H1 (cell line): Measurements from ENCODE around the gene ADAT3. TPM values are rescaled to one million over a fixed set of nuclear protein-coding genes. Genes with fewer than 3 reads are reported as not detected.

Experiments
- CTCF ChIA-PET: fragments of 300-600 bp; sonication (Branson Sonifier 250); formaldehyde crosslinking; loops from one replicate; lab custom pipeline; 2021; ENCODE audit not compliant: partially characterized antibody; lab: Charles Lee
- POLR2A ChIA-PET: fragments of 300-600 bp; sonication (Branson Sonifier 250); formaldehyde crosslinking; loops from one replicate; lab custom pipeline; 2021; ENCODE audit warnings: inconsistent platforms; ENCODE audit not compliant: partially characterized antibody; lab: Charles Lee
- DNase-seq, 2 experiments: peaks; one replicate each; pipeline versions ENCODE4 v3.0.0 to v3.0.0-alpha.2; 2010 to 2022; ENCODE audit warnings: low spot score in 2 of 2, low read depth in 1 of 2, mixed read lengths in 1 of 2
- FAIRE-seq: peaks from 2 replicates; lab custom pipeline; 2011; peaks lifted over from hg19 to GRCh38; lab: Jason Lieb, UNC
- H2AFZ ChIP-seq: 2 replicates; pipeline ENCODE4 v1.8.1; 2012; ENCODE audit warnings: low read length, inconsistent platforms
- H2AK5ac ChIP-seq: 2 replicates; pipeline ENCODE4 v1.6.1; 2013; ENCODE audit warnings: low read depth, low read length
- H2BK120ac ChIP-seq: replicated peaks from 2 replicates; pipeline ENCODE3; 2013; ENCODE audit warnings: low read depth, low read length, inconsistent platforms
- H2BK12ac ChIP-seq: 2 replicates; pipeline ENCODE4 v1.6.1; 2013; ENCODE audit warnings: low read depth, low read length
- H2BK15ac ChIP-seq: 2 replicates; pipeline ENCODE4 v1.6.1; 2013; ENCODE audit warnings: low read length
- H2BK20ac ChIP-seq: 2 replicates; pipeline ENCODE4 v1.6.1; 2013; ENCODE audit warnings: low read length
- H2BK5ac ChIP-seq: 2 replicates; pipeline ENCODE4 v1.6.1; 2013; ENCODE audit warnings: low read depth, low read length
- H3K14ac ChIP-seq: 2 replicates; pipeline ENCODE4 v1.6.1; 2013; ENCODE audit warnings: inconsistent platforms; ENCODE audit not compliant: insufficient read length
- H3K18ac ChIP-seq: 2 replicates; pipeline ENCODE4 v1.6.1; 2013; ENCODE audit warnings: low read length; ENCODE audit errors: extremely low read depth
- H3K23ac ChIP-seq: 2 replicates; pipeline ENCODE4 v1.6.1; 2013; ENCODE audit warnings: inconsistent platforms; ENCODE audit not compliant: insufficient read length
- H3K23me2 ChIP-seq: 2 replicates; pipeline ENCODE4 v1.6.1; 2013; ENCODE audit warnings: low read depth, low read length
- H3K27ac ChIP-seq: 2 replicates; pipeline ENCODE4 v1.6.1; 2011; ENCODE audit warnings: low read depth, low read length, inconsistent platforms
- H3K27me3 ChIP-seq, 4 experiments: replicated peaks in 1 of 4; 1 replicate in 1 of 4; 2 replicates in 3 of 4; pipeline versions ENCODE4 v1.6.1 to v1.8.1; 2011 to 2013; ENCODE audit warnings: low read length in 3 of 4, mild to moderate bottlenecking in 3 of 4, inconsistent platforms in 2 of 4, mixed read lengths in 2 of 4, moderate library complexity in 1 of 4; ENCODE audit not compliant: control insufficient read depth in 3 of 4, insufficient read depth in 3 of 4; ENCODE audit errors: extremely low read depth in 1 of 4
- H3K36me3 ChIP-seq, 4 experiments: 2 replicates each; pipeline versions ENCODE4 v1.6.1 to v1.8.1; 2011 to 2013; ENCODE audit warnings: mild to moderate bottlenecking in 4 of 4, low read length in 3 of 4, moderate library complexity in 2 of 4, control low read depth in 1 of 4, inconsistent platforms in 1 of 4; ENCODE audit not compliant: insufficient read depth in 4 of 4, control insufficient read depth in 2 of 4
- H3K4ac ChIP-seq: replicated peaks from 2 replicates; pipeline ENCODE3; 2013; ENCODE audit warnings: low read length, low read depth, mixed read lengths, inconsistent platforms; ENCODE audit not compliant: insufficient read length
- H3K4me1 ChIP-seq, 4 experiments: replicated peaks in 1 of 4; 1 replicate in 1 of 4; 2 replicates in 3 of 4; pipeline versions ENCODE4 v1.6.1 to v1.8.1; 2011 to 2013; ENCODE audit warnings: low read length in 3 of 4, inconsistent platforms in 2 of 4, mixed read lengths in 1 of 4; ENCODE audit not compliant: insufficient read depth in 4 of 4, control insufficient read depth in 3 of 4
- H3K4me2 ChIP-seq, 2 experiments: 2 replicates each; pipeline versions ENCODE4 v1.6.1 to v1.8.1; 2011 to 2013; ENCODE audit warnings: low read depth in 2 of 2, low read length in 2 of 2, control low read depth in 1 of 2, inconsistent platforms in 1 of 2, mild to moderate bottlenecking in 1 of 2; ENCODE audit not compliant: insufficient read depth in 1 of 2
- H3K4me3 ChIP-seq, 4 experiments: fragments of 200-600, 300-600 bp in 1 of 4; sonication (generic), shearing (Covaris generic), sonication (Bioruptor Twin) in 1 of 4; 2 replicates each; pipeline versions ENCODE4 v1.5.1 to v1.8.1; 2011 to 2016; ENCODE audit warnings: low read length in 4 of 4, low read depth in 3 of 4, control low read depth in 2 of 4, inconsistent platforms in 2 of 4, mild to moderate bottlenecking in 2 of 4, mixed read lengths in 1 of 4, moderate library complexity in 1 of 4; ENCODE audit not compliant: insufficient read depth in 2 of 4; ENCODE audit errors: extremely low read depth in 1 of 4
- H3K56ac ChIP-seq: replicated peaks from 2 replicates; pipeline ENCODE3; 2013; ENCODE audit warnings: low read depth, mild to moderate bottlenecking, mixed read lengths, low read length, inconsistent platforms; ENCODE audit not compliant: insufficient read length
- H3K79me1 ChIP-seq: 2 replicates; pipeline ENCODE4 v1.6.1; 2013; ENCODE audit warnings: low read depth, low read length, control low read depth
- H3K79me2 ChIP-seq, 2 experiments: 2 replicates each; pipeline versions ENCODE4 v1.6.1 to v1.8.1; 2012 to 2013; ENCODE audit warnings: low read length in 2 of 2, mild to moderate bottlenecking in 2 of 2, inconsistent platforms in 1 of 2; ENCODE audit not compliant: insufficient read depth in 2 of 2, control insufficient read depth in 1 of 2
- H3K9ac ChIP-seq, 4 experiments: replicated peaks in 1 of 4; 1 replicate in 1 of 4; 2 replicates in 3 of 4; pipeline versions ENCODE4 v1.6.1 to v1.8.1; 2011 to 2013; ENCODE audit warnings: low read depth in 3 of 4, low read length in 3 of 4, control low read depth in 2 of 4, mild to moderate bottlenecking in 2 of 4, moderate library complexity in 2 of 4, inconsistent platforms in 1 of 4; ENCODE audit errors: extremely low read depth in 1 of 4
- H3K9me3 ChIP-seq, 2 experiments: 2 replicates each; pipeline versions ENCODE4 v1.6.1 to v1.8.1; 2012 to 2013; ENCODE audit warnings: mild to moderate bottlenecking in 2 of 2, moderate library complexity in 2 of 2, control low read depth in 1 of 2, inconsistent platforms in 1 of 2, low read depth in 1 of 2, low read length in 1 of 2, mixed read lengths in 1 of 2; ENCODE audit not compliant: insufficient read depth in 2 of 2
- H4K20me1 ChIP-seq, 2 experiments: replicated peaks in 1 of 2; 2 replicates each; pipeline versions ENCODE3 to v1.8.1; 2011 to 2013; ENCODE audit warnings: inconsistent platforms in 2 of 2, low read length in 2 of 2, mild to moderate bottlenecking in 1 of 2; ENCODE audit not compliant: insufficient read depth in 2 of 2, control insufficient read depth in 1 of 2
- H4K5ac ChIP-seq: 2 replicates; pipeline ENCODE4 v1.6.1; 2013; ENCODE audit warnings: low read length, low read depth, mixed read lengths, inconsistent platforms; ENCODE audit not compliant: insufficient read length
- H4K8ac ChIP-seq: 2 replicates; pipeline ENCODE4 v1.8.0; 2013; ENCODE audit warnings: mild to moderate bottlenecking, moderate library complexity, low read length, inconsistent platforms; ENCODE audit not compliant: insufficient read depth; ENCODE audit errors: extremely low read depth
- H4K91ac ChIP-seq: replicated peaks from 2 replicates; pipeline ENCODE3; 2013; ENCODE audit warnings: low read length, mixed read lengths, inconsistent platforms; ENCODE audit not compliant: insufficient read length
- GABPA ChIP-seq: IDR thresholded peaks from 2 replicates; pipeline ENCODE4 v1.6.1; 2011; ENCODE audit warnings: mild to moderate bottlenecking, low read length, moderate library complexity, borderline replicate concordance; ENCODE audit not compliant: insufficient read depth
- HDAC6 ChIP-seq: IDR thresholded peaks from one replicate; pipeline ENCODE4 v1.7.1; 2012; ENCODE audit warnings: low read depth, mild to moderate bottlenecking, inconsistent platforms, low read length, moderate library complexity
- USF2 ChIP-seq: IDR thresholded peaks from 2 replicates; pipeline ENCODE4 v1.6.1; 2011; ENCODE audit warnings: low read length, improper control_type of control experiment
- WGBS, 2 experiments: shearing (Covaris generic) in 1 of 2; methylation state at CpG; one replicate each; pipeline versions ENCODE4 v1.1.6 to v1.1.7; 2013 to 2015; ENCODE audit warnings: low lambda C conversion rate in 2 of 2, mixed read lengths in 2 of 2, inconsistent platforms in 1 of 2, low coverage in 1 of 2, missing lambda C conversion rate in 1 of 2; ENCODE audit not compliant: insufficient replicate concordance in 2 of 2, insufficient coverage in 1 of 2, insufficient read length in 1 of 2; ENCODE audit errors: extremely low coverage in 1 of 2, missing lambda C conversion rate in 1 of 2; 5-methylcytosine and 5-hydroxymethylcytosine counted together
- polyA plus RNA-seq, 7 experiments: library from polyadenylated mRNA; depleted of rRNA in 3 of 7; stranded (reverse) in 5 of 7; unstranded in 2 of 7; fragments of >200 nt in 5 of 7; fragments of 200-250 nt in 2 of 7; gene quantifications; 1 replicate in 5 of 7; 2 replicates in 1 of 7; 4 replicates in 1 of 7; pipeline versions ENCODE4 v1.2.1 to v1.2.3, GENCODE V29; 2011 to 2013; ENCODE audit warnings: missing spikeins in 2 of 7, mixed read lengths in 2 of 7
- total RNA-seq: library from RNA; stranded (reverse); fragmentation: NEBNext Ultra II Directional; extraction: Animal tissue kit (Norgen Biotek cat#: 25700); gene quantifications from 2 replicates; pipeline ENCODE4 v1.2.1, GENCODE V29; 2021

The ADAT3 gene
- total and polyA plus RNA-seq, 2 of the 8 experiments (the other 6 are each of a cell fraction or from before 2014, with no cell fraction given) = 5.4 to 10.8 TPM

- Histone ChIP-seq H3K18ac (no peak overlapping the region; the same call in 1 of the 2 replicates), H3K9me3 (no peaks in the 10 kb centered on the region; a peak in 1 of 4 replicates), H3K4me3 (no peak overlapping the region), H3K36me3 (no peaks in the 10 kb centered on the region; a peak in 1 of 8 replicates), H4K5ac (no peak overlapping the region), H4K91ac (peak overlapping the region; percentile 26), H3K79me1 (peaks cover 26% of the 10 kb centered on the region), H2AK5ac (no peak overlapping the region), H2BK12ac (no peak overlapping the region), H3K14ac (no peak overlapping the region), H4K8ac (peak overlapping the region; percentile 68; the same call in 1 of the 2 replicates), H2BK120ac (no peak overlapping the region), H2BK5ac (peak overlapping the region; percentile 78), H3K23ac (no peak overlapping the region), H3K9ac (no peak overlapping the region), H3K56ac (no peak overlapping the region), H3K4me1 (peaks cover 0 to 18% (median 8%) of the 10 kb centered on the region in 4 experiments; a peak in 6 of 7 replicates), H2BK15ac (no peak overlapping the region), H2AFZ (no peak overlapping the region), H3K79me2 (peaks cover 59 to 91% of the 10 kb centered on the region in 2 experiments), H3K4me2 (no peak overlapping the region), H3K23me2 (peaks cover 4% of the 10 kb centered on the region; the same call in 1 of the 2 replicates), H2BK20ac (no peak overlapping the region), H4K20me1 (peaks cover 40 to 59% of the 10 kb centered on the region in 2 experiments), H3K27ac (no peak overlapping the region), H3K4ac (no peak overlapping the region), H3K27me3 (no peaks in the 10 kb centered on the region)
- no peak for DNase-seq
- TF ChIP-seq HDAC6 = no peak
- TF ChIP-seq USF2 = no peak
- 0 out of 2 replicates have a peak, but pooled peaks have one; percentile 25 for TF ChIP-seq GABPA
- 91% methylated on average over 29 of the region's 34 CpGs; no CpG with 5 or more reads in 1 of the 2 experiments for WGBS, 2 experiments
- no peak for FAIRE-seq
- CTCF ChIA-PET = interaction anchor here (0.6 to 3.2 kb wide), 8 partner anchors 8 to 111 kb away, joined by 3 to 23 read pairs (median 4); no protein-coding TSS in a partner anchor
- POLR2A ChIA-PET = interaction anchor here (0.7 to 3.4 kb wide), 7 partner anchors 11 to 104 kb away, joined by 3 to 13 read pairs (median 4); partner anchors contain the start of gene MKNK2
Observed at GRCh38 chr19:1947651-1948209, 42.5 kb downstream of the ADAT3 start.
